KMS-11 (cell line): ENCODE data around the gene RAB11FIP4.
A peak's percentile ranks its signal among the peaks of the same experiment; 100 is the strongest.

Source experiments
- H2AFZ ChIP-seq: fragments of 200-600 bp; sonication (generic); 2 replicates; pipeline ENCODE4 v1.6.1; 2016; ENCODE audit warnings: antibody characterized with exemption, mixed run types, low read depth
- H3K27ac ChIP-seq: fragments of 200-600 bp; sonication (generic); 2 replicates; pipeline ENCODE4 v1.6.1; 2016; ENCODE audit warnings: mild to moderate bottlenecking, mixed run types
- H3K27me3 ChIP-seq: fragments of 200-600 bp; sonication (generic); 2 replicates; pipeline ENCODE4 v1.6.1; 2017; ENCODE audit warnings: mild to moderate bottlenecking, low read depth, mixed run types, moderate library complexity; ENCODE audit not compliant: insufficient read depth
- H3K36me3 ChIP-seq: fragments of 200-600 bp; sonication (generic); 2 replicates; pipeline ENCODE4 v1.6.1; 2017; ENCODE audit warnings: mild to moderate bottlenecking, mixed run types; ENCODE audit not compliant: insufficient read depth
- H3K4me1 ChIP-seq: fragments of 200-600 bp; sonication (generic); 2 replicates; pipeline ENCODE4 v1.6.1; 2016; ENCODE audit warnings: mild to moderate bottlenecking, low read depth, mixed run types; ENCODE audit not compliant: poor library complexity, severe bottlenecking
- H3K4me2 ChIP-seq: fragments of 200-600 bp; sonication (generic); 2 replicates; pipeline ENCODE4 v1.7.0; 2016; ENCODE audit warnings: mild to moderate bottlenecking, mixed run types
- H3K4me3 ChIP-seq: fragments of 200-600 bp; sonication (generic); IDR thresholded peaks from 2 replicates; pipeline ENCODE4 v1.6.1; 2017; ENCODE audit warnings: low read depth, low read length, mixed read lengths; ENCODE audit not compliant: insufficient read depth
- H3K79me2 ChIP-seq: fragments of 200-600 bp; sonication (generic); 2 replicates; pipeline ENCODE4 v1.6.1; 2016; ENCODE audit warnings: low read depth, mixed run types; ENCODE audit not compliant: insufficient read depth
- H3K9ac ChIP-seq: fragments of 200-600 bp; sonication (generic); 2 replicates; pipeline ENCODE4 v1.6.1; 2016; ENCODE audit warnings: mild to moderate bottlenecking, mixed run types
- H4K20me1 ChIP-seq: fragments of 200-600 bp; sonication (generic); 2 replicates; pipeline ENCODE4 v1.6.1; 2016; ENCODE audit warnings: mild to moderate bottlenecking, mixed run types; ENCODE audit not compliant: insufficient read depth
- TF ChIP-seq, protein P1 (sequence below): fragments of 200-600 bp; sonication (generic); conservative IDR thresholded peaks from 2 replicates; pipeline ENCODE4 v1.6.1; 2017; ENCODE audit warnings: low read depth, mild to moderate bottlenecking, antibody characterized with exemption, low read length, moderate library complexity, mixed read lengths

The RAB11FIP4 gene

DNA sequence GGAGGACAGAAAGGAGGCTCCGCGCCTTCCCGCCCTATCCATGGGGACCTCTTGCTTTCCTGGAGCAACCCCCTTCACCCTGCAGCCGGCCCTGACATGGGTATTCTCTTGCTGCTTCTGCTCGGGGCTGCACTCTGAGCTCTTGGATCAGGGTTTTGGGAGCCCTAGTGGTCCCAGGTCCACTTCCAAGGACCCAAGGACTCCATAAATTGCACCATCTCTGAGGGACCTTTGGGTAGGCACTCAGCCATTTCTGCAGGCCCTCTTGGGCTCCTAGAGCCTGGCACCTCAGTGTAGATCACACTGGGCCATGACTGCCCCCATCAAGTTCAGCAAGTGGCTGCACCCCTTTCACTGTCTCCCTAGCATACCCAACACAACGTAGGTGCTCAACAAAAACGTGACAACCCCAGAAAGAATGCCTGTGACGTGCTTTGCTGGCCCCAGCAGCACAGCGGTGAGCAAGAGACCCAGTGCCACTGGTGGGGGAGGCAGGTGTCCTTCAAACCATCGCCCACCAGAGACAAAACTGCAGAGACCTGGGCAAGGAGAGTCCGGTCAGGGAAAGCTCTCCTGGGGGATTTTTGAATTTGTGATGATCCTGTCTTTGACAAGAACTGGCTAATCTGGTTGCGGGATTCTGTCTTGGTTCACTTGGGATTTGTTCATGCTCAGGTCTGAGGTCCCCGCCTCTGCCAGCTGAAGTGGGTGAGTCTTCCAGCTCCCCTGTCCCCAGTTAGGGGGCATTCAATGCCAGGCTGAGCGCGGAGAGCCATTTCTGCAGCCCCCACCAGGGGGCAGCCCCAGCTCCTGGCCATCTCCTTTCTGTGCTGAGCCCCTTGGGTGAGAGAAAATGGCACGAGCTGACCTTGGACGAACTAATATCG is 2.5 kb upstream of the RAB11FIP4 start:
- Histone ChIP-seq H3K4me3 (no peak overlapping the region), H2AFZ (no peak overlapping the region), H3K27me3 (no peaks in the 10 kb centered on the region), H3K36me3 (no peaks in the 10 kb centered on the region), H4K20me1 (no peaks in the 10 kb centered on the region), H3K4me1 (no peaks in the 10 kb centered on the region), H3K27ac (no peak overlapping the region), H3K4me2 (no peak overlapping the region), H3K79me2 (no peaks in the 10 kb centered on the region), H3K9ac (no peak overlapping the region)
- TF ChIP-seq, protein P1, sequence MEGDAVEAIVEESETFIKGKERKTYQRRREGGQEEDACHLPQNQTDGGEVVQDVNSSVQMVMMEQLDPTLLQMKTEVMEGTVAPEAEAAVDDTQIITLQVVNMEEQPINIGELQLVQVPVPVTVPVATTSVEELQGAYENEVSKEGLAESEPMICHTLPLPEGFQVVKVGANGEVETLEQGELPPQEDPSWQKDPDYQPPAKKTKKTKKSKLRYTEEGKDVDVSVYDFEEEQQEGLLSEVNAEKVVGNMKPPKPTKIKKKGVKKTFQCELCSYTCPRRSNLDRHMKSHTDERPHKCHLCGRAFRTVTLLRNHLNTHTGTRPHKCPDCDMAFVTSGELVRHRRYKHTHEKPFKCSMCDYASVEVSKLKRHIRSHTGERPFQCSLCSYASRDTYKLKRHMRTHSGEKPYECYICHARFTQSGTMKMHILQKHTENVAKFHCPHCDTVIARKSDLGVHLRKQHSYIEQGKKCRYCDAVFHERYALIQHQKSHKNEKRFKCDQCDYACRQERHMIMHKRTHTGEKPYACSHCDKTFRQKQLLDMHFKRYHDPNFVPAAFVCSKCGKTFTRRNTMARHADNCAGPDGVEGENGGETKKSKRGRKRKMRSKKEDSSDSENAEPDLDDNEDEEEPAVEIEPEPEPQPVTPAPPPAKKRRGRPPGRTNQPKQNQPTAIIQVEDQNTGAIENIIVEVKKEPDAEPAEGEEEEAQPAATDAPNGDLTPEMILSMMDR, result peak; percentile 77

DNA sequence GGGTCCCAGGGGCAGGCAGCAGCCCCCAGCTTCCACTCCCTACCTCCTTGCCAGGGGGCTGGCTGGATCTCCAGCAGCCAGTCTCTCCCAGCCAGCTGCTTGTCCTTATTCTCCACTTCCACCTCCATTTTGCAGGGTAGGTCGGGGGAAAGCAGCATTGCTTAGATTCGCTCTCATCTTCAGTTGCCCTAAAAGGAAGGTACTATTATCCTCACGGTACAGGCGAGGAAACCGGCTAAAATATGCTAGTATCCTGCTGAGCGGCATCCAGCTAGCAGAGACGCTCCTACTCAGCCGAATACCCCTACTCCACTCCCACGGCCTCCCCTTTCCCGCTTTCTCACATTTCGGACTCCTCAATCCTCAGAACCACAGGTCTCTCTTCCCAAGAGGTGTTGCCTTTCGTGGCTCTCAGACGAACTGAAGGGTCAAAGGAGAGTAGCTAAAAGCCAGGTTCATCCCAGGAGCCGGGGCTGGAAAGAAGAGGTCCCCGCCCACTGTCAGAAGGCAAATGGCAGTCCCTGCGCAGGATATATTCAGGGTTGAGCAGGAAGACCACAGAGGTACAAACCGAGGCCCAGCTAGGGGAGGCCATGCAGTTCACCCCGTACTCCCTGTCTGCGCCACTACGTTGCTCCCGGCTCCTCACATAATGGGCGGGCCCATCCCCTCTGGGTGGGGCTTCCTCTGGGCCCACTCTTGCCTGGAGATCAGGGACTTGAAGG is 1.7 kb upstream of the RAB11FIP4 start:
- Histone ChIP-seq H3K4me2 (no peak overlapping the region), H3K9ac (no peak overlapping the region), H3K27me3 (no peaks in the 10 kb centered on the region), H3K79me2 (no peaks in the 10 kb centered on the region), H3K36me3 (no peaks in the 10 kb centered on the region), H3K27ac (no peak overlapping the region), H2AFZ (no peak overlapping the region), H3K4me1 (no peaks in the 10 kb centered on the region), H3K4me3 (no peak overlapping the region), H4K20me1 (no peaks in the 10 kb centered on the region)
- TF ChIP-seq, protein P1, result peak; percentile 28; the same call in 1 of the 2 replicates

DNA sequence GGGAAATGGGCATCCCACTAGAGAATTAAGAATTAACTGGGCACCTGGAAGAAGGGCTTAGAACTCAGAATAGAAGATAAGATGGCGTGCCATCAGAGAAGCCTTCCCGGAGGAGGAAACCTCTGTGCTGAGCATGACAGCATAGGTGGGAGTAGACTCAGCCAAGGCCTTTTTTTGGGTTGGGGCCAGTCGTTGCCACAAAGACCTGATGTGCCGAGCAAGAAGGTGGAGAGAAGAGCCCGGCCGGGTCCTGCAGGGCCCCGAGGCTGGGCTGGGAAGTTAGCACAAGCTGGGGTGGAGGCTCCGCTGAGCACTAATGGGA is 1.1 kb upstream of the RAB11FIP4 start:
- no peaks in the 10 kb centered on the region for H3K27me3 ChIP-seq
- H3K9ac ChIP-seq, result no peak overlapping the region
- TF ChIP-seq, protein P1, result no peak
- no peak overlapping the region for H3K4me2 ChIP-seq
- H3K36me3 ChIP-seq, result no peaks in the 10 kb centered on the region
- H3K4me3 ChIP-seq, result no peak overlapping the region
- no peaks in the 10 kb centered on the region for H4K20me1 ChIP-seq
- no peak overlapping the region for H2AFZ ChIP-seq
- no peaks in the 10 kb centered on the region for H3K4me1 ChIP-seq
- no peaks in the 10 kb centered on the region for H3K79me2 ChIP-seq
- no peak overlapping the region for H3K27ac ChIP-seq

DNA sequence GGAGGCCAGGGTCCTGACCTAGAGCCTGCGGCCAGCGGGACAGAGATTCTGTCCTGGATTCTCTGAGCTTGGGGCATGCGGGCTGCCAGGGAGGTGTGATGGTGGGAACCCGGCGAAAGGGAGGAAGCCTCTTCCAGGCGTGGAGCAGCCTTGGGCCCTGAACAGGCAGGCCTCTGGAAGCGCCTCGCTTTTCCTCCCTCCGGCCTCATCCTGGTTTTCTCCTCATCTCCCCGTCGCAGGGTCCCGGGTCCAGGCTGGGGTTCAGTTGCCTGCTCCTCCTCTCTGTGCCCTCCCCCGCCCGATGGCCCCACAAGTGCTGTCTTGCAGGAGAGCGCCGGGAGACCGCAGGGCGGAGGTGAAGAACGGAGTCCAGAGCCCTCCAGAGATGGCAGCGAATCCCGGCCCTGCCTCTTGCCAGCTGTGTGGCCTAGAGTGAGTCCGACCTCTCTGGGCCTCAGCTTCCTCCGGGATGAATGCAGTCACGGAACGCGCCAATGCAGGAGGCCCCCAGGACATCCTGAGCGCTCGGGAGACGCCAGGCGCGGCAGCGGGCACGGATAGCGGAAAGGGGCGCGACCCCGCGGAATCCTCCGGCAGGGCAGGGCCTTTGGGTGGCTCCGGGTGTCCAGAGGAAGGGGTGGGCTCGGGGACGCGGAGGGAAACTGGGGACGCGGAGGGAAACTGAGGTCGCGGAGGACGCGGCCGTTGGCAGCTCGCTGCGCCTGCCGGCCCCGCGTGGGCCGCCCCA is 553 bp upstream of the RAB11FIP4 start:
- no peaks in the 10 kb centered on the region for H3K36me3 ChIP-seq
- no peak overlapping the region for H3K4me3 ChIP-seq
- H3K9ac ChIP-seq, result no peak overlapping the region
- no peaks in the 10 kb centered on the region for H3K27me3 ChIP-seq
- H2AFZ ChIP-seq, result no peak overlapping the region
- no peak overlapping the region for H3K4me2 ChIP-seq
- TF ChIP-seq, protein P1, result no peak
- H3K27ac ChIP-seq, result no peak overlapping the region
- H4K20me1 ChIP-seq, result no peaks in the 10 kb centered on the region
- no peaks in the 10 kb centered on the region for H3K4me1 ChIP-seq
- no peaks in the 10 kb centered on the region for H3K79me2 ChIP-seq
